Measurements from ENCODE around the gene THRA. TPM values are rescaled to one million over a fixed set of nuclear protein-coding genes. Genes with fewer than 3 reads are reported as not detected.

The THRA gene
- total RNA-seq, 1 experiment from 2014 or later: 11.4 TPM

- Histone ChIP-seq H3K9me2 (ENCODE audit: insufficient read depth) (no peaks in the 10 kb centered on the region), H3K79me2 (ENCODE audit: low read depth) (no peaks in the 10 kb centered on the region), H3K27me3 (ENCODE audit: insufficient read depth, low read depth) (no peaks in the 10 kb centered on the region), H4K20me1 (ENCODE audit: insufficient read depth) (no peaks in the 10 kb centered on the region), H3K4me1 (replicated peaks; ENCODE audit: insufficient read depth) (peaks cover 43% of the 10 kb centered on the region), H3K36me3 (ENCODE audit: low read depth) (no peaks in the 10 kb centered on the region), H3K4me2 (no peak overlapping the region), H3K4me3 (no peak overlapping the region), H2AFZ (no peak overlapping the region), H3F3A (ENCODE audit: insufficient read depth, low read depth) (no peaks in the 10 kb centered on the region), H3K27ac (no peak overlapping the region), H3K9me3 (ENCODE audit: insufficient read depth, low read depth) (no peaks in the 10 kb centered on the region)
- CTCF ChIA-PET: interaction anchor here (0.7 kb wide), 1 partner anchor 92 kb away, joined by 6 read pairs; no protein-coding TSS in a partner anchor
- POLR2A ChIA-PET (ENCODE audit: unreplicated experiment): interaction anchor here (0.6 kb wide), 1 partner anchor 86 kb away, joined by 3 read pairs; no protein-coding TSS in a partner anchor
- TF ChIP-seq EZH2 (IDR thresholded peaks at IDR 0.05; ENCODE audit: low read depth) (no peak), CTCF (conservative IDR thresholded peaks at IDR 0.05) (no peak)
- BruUV-seq (replicated peaks): no TSS peak
- no peak for DNase-seq
- intact Hi-C loops (cut with micrococcal nuclease; ENCODE audit: unreplicated experiment): no loop called here
Observed at GRCh38 chr17:40107522-40108174, 44.9 kb downstream of the THRA start.

- BruUV-seq (replicated peaks): no TSS peak
- Histone ChIP-seq H3K4me1 (replicated peaks; ENCODE audit: insufficient read depth) (peaks cover 40% of the 10 kb centered on the region), H3F3A (ENCODE audit: insufficient read depth, low read depth) (peaks cover 9% of the 10 kb centered on the region; the same call in 1 of the 2 replicates), H3K27ac (no peak overlapping the region), H2AFZ (no peak overlapping the region), H3K4me2 (no peak overlapping the region), H3K4me3 (no peak overlapping the region), H3K9me2 (ENCODE audit: insufficient read depth) (no peaks in the 10 kb centered on the region), H3K36me3 (ENCODE audit: low read depth) (no peaks in the 10 kb centered on the region), H3K9me3 (ENCODE audit: insufficient read depth, low read depth) (no peaks in the 10 kb centered on the region), H3K27me3 (ENCODE audit: insufficient read depth, low read depth) (no peaks in the 10 kb centered on the region), H4K20me1 (ENCODE audit: insufficient read depth) (no peaks in the 10 kb centered on the region), H3K79me2 (ENCODE audit: low read depth) (no peaks in the 10 kb centered on the region)
- ChIA-PET CTCF (no interaction called here), POLR2A (ENCODE audit: unreplicated experiment) (interaction anchor here (0.6 kb wide), 1 partner anchor 1342 kb away, joined by 5 read pairs; no protein-coding TSS in a partner anchor)
- intact Hi-C loops (cut with micrococcal nuclease; ENCODE audit: unreplicated experiment): no loop called here
- TF ChIP-seq CTCF (conservative IDR thresholded peaks at IDR 0.05): no peak
- no peak for TF ChIP-seq EZH2 (IDR thresholded peaks at IDR 0.05; ENCODE audit: low read depth)
- no peak for DNase-seq
Observed at GRCh38 chr17:40108970-40109824, 46.4 kb downstream of the THRA start.

GRCh38 chr17:40110026-40110845 lies 47.5 kb downstream of the THRA start:
- POLR2A ChIA-PET (ENCODE audit: unreplicated experiment): no interaction called here

More at GRCh38 chr17:40110026-40110845, 47.5 kb downstream of the THRA start:
- DNase-seq: no peak
- intact Hi-C loops (cut with micrococcal nuclease; ENCODE audit: unreplicated experiment): loop anchor here (5.0 kb wide), 1 partner anchor 48 kb away; the partner anchor contains the start of gene THRA
- CTCF ChIA-PET: no interaction called here
- H3K27me3 ChIP-seq (ENCODE audit: insufficient read depth, low read depth): no peaks in the 10 kb centered on the region
- no peaks in the 10 kb centered on the region for H3K79me2 ChIP-seq (ENCODE audit: low read depth)
- no peak overlapping the region for H3K4me3 ChIP-seq
- H3K9me3 ChIP-seq (ENCODE audit: insufficient read depth, low read depth): no peaks in the 10 kb centered on the region
- no peak for TF ChIP-seq EZH2 (IDR thresholded peaks at IDR 0.05; ENCODE audit: low read depth)
- TF ChIP-seq CTCF (conservative IDR thresholded peaks at IDR 0.05): no peak
- no peak overlapping the region for H3K4me2 ChIP-seq
- H3F3A ChIP-seq (ENCODE audit: insufficient read depth, low read depth): peaks cover 20% of the 10 kb centered on the region
- H2AFZ ChIP-seq: no peak overlapping the region
- no peaks in the 10 kb centered on the region for H3K36me3 ChIP-seq (ENCODE audit: low read depth)
- H3K27ac ChIP-seq: no peak overlapping the region
- H4K20me1 ChIP-seq (ENCODE audit: insufficient read depth): no peaks in the 10 kb centered on the region
- no TSS peak for BruUV-seq (replicated peaks)
- H3K4me1 ChIP-seq (replicated peaks; ENCODE audit: insufficient read depth): peaks cover 40% of the 10 kb centered on the region
- H3K9me2 ChIP-seq (ENCODE audit: insufficient read depth): no peaks in the 10 kb centered on the region
